ENCODE measurements around the gene PRDM10.

DNA sequence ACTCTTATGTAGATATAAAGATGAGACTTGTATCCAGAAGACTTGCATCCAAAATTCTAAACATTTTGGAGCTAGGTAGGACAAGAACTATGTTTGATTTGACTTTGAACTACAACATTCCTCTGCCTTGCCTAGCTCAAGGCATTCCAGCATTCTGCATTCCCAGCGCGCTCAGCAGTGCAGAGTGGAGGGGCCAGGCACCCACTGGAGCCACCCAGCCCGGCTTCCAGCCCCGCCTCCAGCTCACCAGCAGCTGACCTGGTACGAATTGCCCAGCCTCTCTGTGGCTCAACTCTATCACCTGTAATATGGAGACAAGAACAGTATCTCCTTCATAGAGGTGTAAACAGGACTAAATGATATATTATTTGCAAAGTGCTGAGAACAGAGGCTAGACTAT, 28.8 kb downstream of the PRDM10 start:
- TF ChIP-seq, protein P1, sequence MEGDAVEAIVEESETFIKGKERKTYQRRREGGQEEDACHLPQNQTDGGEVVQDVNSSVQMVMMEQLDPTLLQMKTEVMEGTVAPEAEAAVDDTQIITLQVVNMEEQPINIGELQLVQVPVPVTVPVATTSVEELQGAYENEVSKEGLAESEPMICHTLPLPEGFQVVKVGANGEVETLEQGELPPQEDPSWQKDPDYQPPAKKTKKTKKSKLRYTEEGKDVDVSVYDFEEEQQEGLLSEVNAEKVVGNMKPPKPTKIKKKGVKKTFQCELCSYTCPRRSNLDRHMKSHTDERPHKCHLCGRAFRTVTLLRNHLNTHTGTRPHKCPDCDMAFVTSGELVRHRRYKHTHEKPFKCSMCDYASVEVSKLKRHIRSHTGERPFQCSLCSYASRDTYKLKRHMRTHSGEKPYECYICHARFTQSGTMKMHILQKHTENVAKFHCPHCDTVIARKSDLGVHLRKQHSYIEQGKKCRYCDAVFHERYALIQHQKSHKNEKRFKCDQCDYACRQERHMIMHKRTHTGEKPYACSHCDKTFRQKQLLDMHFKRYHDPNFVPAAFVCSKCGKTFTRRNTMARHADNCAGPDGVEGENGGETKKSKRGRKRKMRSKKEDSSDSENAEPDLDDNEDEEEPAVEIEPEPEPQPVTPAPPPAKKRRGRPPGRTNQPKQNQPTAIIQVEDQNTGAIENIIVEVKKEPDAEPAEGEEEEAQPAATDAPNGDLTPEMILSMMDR (IDR thresholded peaks at IDR 0.05 in 8 of 11, conservative IDR thresholded peaks at IDR 0.05 in 3 of 11), result no peak
- no peak for TF ChIP-seq POLR2A (IDR thresholded peaks at IDR 0.05)
